Measurements from ENCODE around the gene PRG3.

DNA sequence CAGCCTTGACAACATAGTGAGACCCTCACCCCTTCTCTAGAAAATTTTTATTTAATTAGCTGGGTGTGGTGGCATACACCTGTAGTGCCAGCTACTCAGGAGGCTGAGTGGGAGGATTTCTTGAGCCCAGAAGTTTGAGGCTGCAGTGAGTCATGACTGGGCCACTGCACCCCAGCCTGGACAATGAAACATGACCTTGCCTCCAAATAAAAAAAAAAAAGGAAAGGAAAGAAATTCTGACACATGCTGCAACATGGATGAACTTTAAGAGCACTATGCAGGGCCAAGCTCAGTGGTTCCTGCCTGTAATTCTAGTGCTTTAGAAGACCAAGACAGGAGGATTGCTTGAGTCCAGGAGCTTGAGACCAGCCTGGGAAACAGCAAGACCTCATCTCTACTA is 37.2 kb upstream of the PRG3 start:
- TF ChIP-seq, protein P1, sequence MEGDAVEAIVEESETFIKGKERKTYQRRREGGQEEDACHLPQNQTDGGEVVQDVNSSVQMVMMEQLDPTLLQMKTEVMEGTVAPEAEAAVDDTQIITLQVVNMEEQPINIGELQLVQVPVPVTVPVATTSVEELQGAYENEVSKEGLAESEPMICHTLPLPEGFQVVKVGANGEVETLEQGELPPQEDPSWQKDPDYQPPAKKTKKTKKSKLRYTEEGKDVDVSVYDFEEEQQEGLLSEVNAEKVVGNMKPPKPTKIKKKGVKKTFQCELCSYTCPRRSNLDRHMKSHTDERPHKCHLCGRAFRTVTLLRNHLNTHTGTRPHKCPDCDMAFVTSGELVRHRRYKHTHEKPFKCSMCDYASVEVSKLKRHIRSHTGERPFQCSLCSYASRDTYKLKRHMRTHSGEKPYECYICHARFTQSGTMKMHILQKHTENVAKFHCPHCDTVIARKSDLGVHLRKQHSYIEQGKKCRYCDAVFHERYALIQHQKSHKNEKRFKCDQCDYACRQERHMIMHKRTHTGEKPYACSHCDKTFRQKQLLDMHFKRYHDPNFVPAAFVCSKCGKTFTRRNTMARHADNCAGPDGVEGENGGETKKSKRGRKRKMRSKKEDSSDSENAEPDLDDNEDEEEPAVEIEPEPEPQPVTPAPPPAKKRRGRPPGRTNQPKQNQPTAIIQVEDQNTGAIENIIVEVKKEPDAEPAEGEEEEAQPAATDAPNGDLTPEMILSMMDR (IDR thresholded peaks at IDR 0.05): no peak
- TF ChIP-seq POLR2A (IDR thresholded peaks at IDR 0.05): no peak
